GM18861 (cell line): ENCODE data around the gene ERBB2.
"Not testable (repeated sequence)": the region's sequence is repeated elsewhere in the genome, so short reads cannot be mapped to it uniquely, and the experiment has no call there.

ENCODE experiments used
- ATAC-seq: cut with Tn5 transposase; IDR thresholded peaks from one replicate; pipeline ENCODE4 v1.9.1; 2021; ENCODE audit not compliant: unreplicated experiment

ERBB2 gene

GRCh38 chr17:39742856-39743436 is 43.1 kb downstream of the ERBB2 start:
- ATAC-seq: no peak

- no peak for ATAC-seq
These were observed 44.4 kb downstream of the ERBB2 start for GRCh38 chr17:39744075-39744835.

GRCh38 chr17:39744836-39745215 is 45.0 kb downstream of the ERBB2 start:
- no peak for ATAC-seq

- ATAC-seq: no peak
These were observed 45.7 kb downstream of the ERBB2 start for GRCh38 chr17:39745335-39746144.

- ATAC-seq: no peak
These were observed 46.2 kb downstream of the ERBB2 start for GRCh38 chr17:39746145-39746461.

GRCh38 chr17:39747745-39748144 is 47.9 kb downstream of the ERBB2 start:
- no peak for ATAC-seq

GRCh38 chr17:39748444-39749034 is 48.7 kb downstream of the ERBB2 start:
- not testable (repeated sequence) for ATAC-seq

- no peak for ATAC-seq
These were observed 50.5 kb downstream of the ERBB2 start for GRCh38 chr17:39750131-39751015.

- no peak for ATAC-seq
These were observed 51.2 kb downstream of the ERBB2 start for GRCh38 chr17:39751016-39751543.

- no peak for ATAC-seq
These were observed 51.8 kb downstream of the ERBB2 start for GRCh38 chr17:39751637-39752036.

GRCh38 chr17:39752241-39752881 is 52.5 kb downstream of the ERBB2 start:
- ATAC-seq: no peak

- ATAC-seq: peak; percentile 15
These were observed 53.8 kb downstream of the ERBB2 start for GRCh38 chr17:39753514-39754160.

- ATAC-seq: peak; percentile 45
These were observed 54.5 kb downstream of the ERBB2 start for GRCh38 chr17:39754161-39754957.

GRCh38 chr17:39754958-39755553 is 55.2 kb downstream of the ERBB2 start:
- no peak for ATAC-seq

GRCh38 chr17:39755554-39756379 is 55.9 kb downstream of the ERBB2 start:
- ATAC-seq: no peak

GRCh38 chr17:39756380-39757079 is 56.7 kb downstream of the ERBB2 start:
- no peak for ATAC-seq

- no peak for ATAC-seq
These were observed 57.4 kb downstream of the ERBB2 start for GRCh38 chr17:39757176-39757662.
